GM12873 (cell line): ENCODE results near the gene TRDN.

Experiments used
- TF ChIP-seq, protein P1 (sequence below): IDR thresholded peaks from 2 replicates; pipeline ENCODE4 v1.5.1; 2012; ENCODE audit warnings: low read depth, mild to moderate bottlenecking, moderate library complexity, low read length, control low read depth; ENCODE audit not compliant: insufficient read depth; ENCODE audit errors: missing control alignments

TRDN gene

GRCh38 chr6:123562264-123562663, 74.5 kb downstream of the TRDN start:
- TF ChIP-seq, protein P1, sequence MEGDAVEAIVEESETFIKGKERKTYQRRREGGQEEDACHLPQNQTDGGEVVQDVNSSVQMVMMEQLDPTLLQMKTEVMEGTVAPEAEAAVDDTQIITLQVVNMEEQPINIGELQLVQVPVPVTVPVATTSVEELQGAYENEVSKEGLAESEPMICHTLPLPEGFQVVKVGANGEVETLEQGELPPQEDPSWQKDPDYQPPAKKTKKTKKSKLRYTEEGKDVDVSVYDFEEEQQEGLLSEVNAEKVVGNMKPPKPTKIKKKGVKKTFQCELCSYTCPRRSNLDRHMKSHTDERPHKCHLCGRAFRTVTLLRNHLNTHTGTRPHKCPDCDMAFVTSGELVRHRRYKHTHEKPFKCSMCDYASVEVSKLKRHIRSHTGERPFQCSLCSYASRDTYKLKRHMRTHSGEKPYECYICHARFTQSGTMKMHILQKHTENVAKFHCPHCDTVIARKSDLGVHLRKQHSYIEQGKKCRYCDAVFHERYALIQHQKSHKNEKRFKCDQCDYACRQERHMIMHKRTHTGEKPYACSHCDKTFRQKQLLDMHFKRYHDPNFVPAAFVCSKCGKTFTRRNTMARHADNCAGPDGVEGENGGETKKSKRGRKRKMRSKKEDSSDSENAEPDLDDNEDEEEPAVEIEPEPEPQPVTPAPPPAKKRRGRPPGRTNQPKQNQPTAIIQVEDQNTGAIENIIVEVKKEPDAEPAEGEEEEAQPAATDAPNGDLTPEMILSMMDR = no peak

DNA sequence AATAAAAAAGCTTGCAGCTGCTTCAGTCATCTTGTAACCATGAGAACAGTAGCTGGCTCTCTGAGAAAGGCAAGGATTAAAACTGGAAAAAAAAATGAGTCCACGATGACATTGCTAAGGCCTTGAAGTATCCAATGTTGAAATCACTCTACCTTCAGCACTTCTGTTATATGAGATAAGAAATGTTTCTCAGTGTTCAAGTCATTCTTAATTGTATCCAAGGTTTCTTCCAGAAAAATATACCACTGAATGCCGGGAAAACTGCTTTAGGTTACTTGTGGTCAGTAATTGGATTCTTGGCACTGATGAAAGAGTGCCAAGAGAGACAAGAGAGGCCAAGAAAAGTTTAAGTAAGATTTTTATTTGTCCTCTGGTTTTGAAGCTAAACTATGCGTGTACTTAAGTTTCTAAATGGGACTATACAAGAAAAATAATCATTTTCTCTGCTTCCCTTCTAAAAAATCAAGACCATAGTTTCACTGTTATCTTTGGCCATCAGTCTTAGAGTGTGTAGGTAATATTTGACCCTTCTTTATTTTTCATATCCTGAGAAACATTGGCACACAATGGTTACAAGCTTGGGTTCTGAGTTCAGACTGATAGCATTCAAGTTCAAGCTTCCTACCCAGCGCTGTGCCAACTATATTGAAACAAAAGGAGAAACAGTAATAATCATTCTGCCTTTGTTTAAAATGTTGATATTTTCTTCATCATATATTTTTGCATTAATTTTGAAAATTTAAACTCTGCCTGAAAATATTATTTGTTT, 84.6 kb downstream of the TRDN start:
- TF ChIP-seq, protein P1 = no peak

DNA sequence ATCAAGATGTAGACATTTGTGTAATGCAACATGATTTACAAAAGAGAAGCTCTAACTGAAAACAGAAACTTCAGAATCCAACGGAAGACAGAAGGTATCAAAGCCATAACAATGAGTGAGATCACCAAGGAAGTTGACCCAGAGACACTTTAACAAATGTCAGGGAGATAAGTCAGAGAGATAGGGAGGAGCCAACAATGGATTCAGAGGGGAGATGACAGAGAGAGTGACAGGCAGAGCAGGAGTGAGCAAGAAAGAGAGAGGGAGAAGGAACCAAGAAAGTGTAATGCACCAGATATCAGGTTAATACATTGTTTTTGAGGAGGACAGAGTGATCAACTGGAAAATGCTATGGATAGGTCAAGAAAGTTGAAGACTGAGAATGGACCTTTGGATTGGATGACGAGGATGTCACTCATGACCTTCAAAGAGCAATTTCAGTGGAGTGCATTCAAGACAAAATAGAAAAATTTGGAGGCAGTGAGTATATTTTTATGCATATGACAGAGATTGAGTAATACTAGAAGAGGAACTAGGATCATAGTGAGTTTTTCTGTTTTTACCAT, 86.6 kb downstream of the TRDN start:
- TF ChIP-seq, protein P1 = no peak

DNA sequence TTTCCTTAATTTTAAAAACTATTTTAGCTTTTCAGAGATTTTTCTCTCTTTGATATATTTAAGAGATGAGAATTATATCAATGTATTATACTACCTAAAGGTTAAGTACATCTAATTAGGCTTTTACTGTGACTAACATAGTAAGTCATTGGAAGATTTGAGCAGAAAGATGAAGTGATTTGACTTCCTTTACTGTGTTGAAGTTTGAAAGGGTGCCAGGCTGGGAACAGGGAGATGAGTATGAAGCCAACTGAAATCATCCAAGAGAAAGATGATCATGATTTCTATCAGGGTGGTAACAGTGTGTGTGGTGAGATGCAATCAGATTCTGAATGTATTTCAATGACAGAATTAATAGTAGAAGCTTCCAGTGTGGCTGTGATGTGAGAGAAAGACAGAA, 87.3 kb downstream of the TRDN start:
- TF ChIP-seq, protein P1 = no peak

GRCh38 chr6:123547216-123547978, 89.4 kb downstream of the TRDN start:
- TF ChIP-seq, protein P1 = no peak

- TF ChIP-seq, protein P1 = no peak
Observed at GRCh38 chr6:123546537-123546936, 90.2 kb downstream of the TRDN start.

DNA sequence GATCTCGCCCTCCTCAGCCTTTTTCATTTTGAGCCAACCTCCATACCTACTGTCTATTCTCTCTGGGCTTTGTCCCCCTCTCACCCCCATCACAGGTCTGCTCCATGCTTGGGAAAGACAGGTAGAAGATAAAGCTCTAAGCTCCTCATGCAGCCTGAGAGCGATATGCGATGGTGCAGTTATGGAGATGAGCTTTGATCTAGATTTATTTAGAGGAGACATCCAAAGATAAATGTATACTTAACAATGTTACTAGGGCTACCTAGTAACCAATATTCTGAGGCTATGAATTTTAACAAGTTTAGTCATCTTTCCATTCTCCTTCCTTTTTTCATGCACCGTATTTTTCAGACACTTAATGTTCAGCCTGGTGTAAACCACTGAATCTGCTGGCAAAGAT, 95.3 kb downstream of the TRDN start:
- TF ChIP-seq, protein P1 = no peak
